Esophagus muscularis mucosa (tissue), 4 donors: ENCODE results near the gene GPC5.
"Not testable (repeated sequence)": the region's sequence is repeated elsewhere in the genome, so short reads cannot be mapped to it uniquely, and the experiment has no call there.

Source experiments
- EP300 ChIP-seq: sonication (generic); formaldehyde crosslinking; IDR thresholded peaks from one replicate; pipeline ENCODE4 v1.6.1; 2017; ENCODE audit warnings: antibody characterized with exemption
- POLR2A ChIP-seq: fragments of 450-650 bp; IDR thresholded peaks from one replicate; pipeline ENCODE4 v1.6.1; 2017; ENCODE audit warnings: antibody characterized with exemption, moderate library complexity, mild to moderate bottlenecking, low read depth
- TF ChIP-seq, protein P1 (sequence below), 3 experiments: fragments of 200-600 bp in 2 of 3; fragments of 450-650 bp in 1 of 3; sonication (generic) in 2 of 3; IDR thresholded peaks; one replicate each; pipeline ENCODE4 v1.5.1; 2017 to 2019; ENCODE audit warnings: antibody characterized with exemption in 3 of 3, mild to moderate bottlenecking in 2 of 3, moderate library complexity in 1 of 3

DNA sequence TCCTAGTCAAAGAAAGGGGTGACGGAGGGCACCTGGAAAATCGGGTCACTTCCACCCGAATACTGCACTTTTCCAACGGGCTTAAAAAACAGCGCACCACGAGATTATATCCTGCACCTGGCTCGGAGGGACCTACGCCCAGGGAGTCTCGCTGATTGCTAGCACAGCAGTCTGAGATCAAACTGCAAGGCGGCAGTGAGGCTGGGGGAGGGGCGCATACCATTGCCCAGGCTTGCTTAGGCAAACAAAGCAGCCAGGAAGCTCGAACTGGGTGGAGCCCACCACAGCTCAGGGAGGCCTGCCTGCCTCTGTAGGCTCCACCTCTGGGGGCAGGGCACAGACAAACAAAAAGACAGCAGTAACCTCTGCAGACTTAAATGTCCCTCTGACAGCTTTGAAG is 1354.3 kb downstream of the GPC5 start:
- TF ChIP-seq, protein P1, sequence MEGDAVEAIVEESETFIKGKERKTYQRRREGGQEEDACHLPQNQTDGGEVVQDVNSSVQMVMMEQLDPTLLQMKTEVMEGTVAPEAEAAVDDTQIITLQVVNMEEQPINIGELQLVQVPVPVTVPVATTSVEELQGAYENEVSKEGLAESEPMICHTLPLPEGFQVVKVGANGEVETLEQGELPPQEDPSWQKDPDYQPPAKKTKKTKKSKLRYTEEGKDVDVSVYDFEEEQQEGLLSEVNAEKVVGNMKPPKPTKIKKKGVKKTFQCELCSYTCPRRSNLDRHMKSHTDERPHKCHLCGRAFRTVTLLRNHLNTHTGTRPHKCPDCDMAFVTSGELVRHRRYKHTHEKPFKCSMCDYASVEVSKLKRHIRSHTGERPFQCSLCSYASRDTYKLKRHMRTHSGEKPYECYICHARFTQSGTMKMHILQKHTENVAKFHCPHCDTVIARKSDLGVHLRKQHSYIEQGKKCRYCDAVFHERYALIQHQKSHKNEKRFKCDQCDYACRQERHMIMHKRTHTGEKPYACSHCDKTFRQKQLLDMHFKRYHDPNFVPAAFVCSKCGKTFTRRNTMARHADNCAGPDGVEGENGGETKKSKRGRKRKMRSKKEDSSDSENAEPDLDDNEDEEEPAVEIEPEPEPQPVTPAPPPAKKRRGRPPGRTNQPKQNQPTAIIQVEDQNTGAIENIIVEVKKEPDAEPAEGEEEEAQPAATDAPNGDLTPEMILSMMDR (IDR thresholded peaks at IDR 0.05) = not testable (repeated sequence)
- not testable (repeated sequence) for TF ChIP-seq POLR2A, EP300
